Hepatocyte (in vitro differentiated cells): Measurements from ENCODE around the gene MASP1. TPM values are rescaled to one million over a fixed set of nuclear protein-coding genes. Genes with fewer than 3 reads are reported as not detected.
A peak's percentile ranks its signal among the peaks of the same experiment; 100 is the strongest.

Experiments used
- DNase-seq: peaks from one replicate; pipeline ENCODE4 v3.0.0-alpha.2; 2016; ENCODE audit warnings: low spot score
- H2AFZ ChIP-seq: fragments of 200-600 bp; sonication (generic); 2 replicates; pipeline ENCODE4 v1.6.0; 2016; ENCODE audit warnings: antibody characterized with exemption, mild to moderate bottlenecking
- H3K27ac ChIP-seq: fragments of 200-600 bp; sonication (generic); 2 replicates; pipeline ENCODE4 v1.5.1; 2016; ENCODE audit warnings: mild to moderate bottlenecking
- H3K27me3 ChIP-seq: fragments of 200-600 bp; sonication (generic); 2 replicates; pipeline ENCODE4 v1.6.1; 2016
- H3K36me3 ChIP-seq: fragments of 200-600 bp; sonication (generic); replicated peaks from 2 replicates; pipeline ENCODE4 v1.5.1; 2016; ENCODE audit warnings: low read depth; ENCODE audit not compliant: insufficient read depth
- H3K4me1 ChIP-seq: fragments of 200-600 bp; sonication (generic); 2 replicates; pipeline ENCODE4 v1.5.1; 2016; ENCODE audit warnings: mild to moderate bottlenecking, moderate library complexity; ENCODE audit not compliant: insufficient read depth
- H3K4me2 ChIP-seq: fragments of 200-600 bp; sonication (generic); 2 replicates; pipeline ENCODE4 v1.6.0; 2016
- H3K4me3 ChIP-seq: fragments of 200-600 bp; sonication (generic); 2 replicates; pipeline ENCODE4 v1.5.1; 2016; ENCODE audit warnings: mild to moderate bottlenecking
- H3K79me2 ChIP-seq: fragments of 200-600 bp; sonication (generic); 2 replicates; pipeline ENCODE4 v1.6.0; 2017; ENCODE audit warnings: mild to moderate bottlenecking
- H3K9me2 ChIP-seq: fragments of 200-600 bp; sonication (generic); replicated peaks from 2 replicates; pipeline ENCODE4 v1.6.0; 2017; ENCODE audit warnings: mild to moderate bottlenecking; ENCODE audit not compliant: insufficient read depth
- H3K9me3 ChIP-seq: fragments of 200-600 bp; sonication (generic); 2 replicates; pipeline ENCODE4 v1.5.1; 2016; ENCODE audit warnings: low read depth, mild to moderate bottlenecking
- H4K20me1 ChIP-seq: fragments of 200-600 bp; sonication (generic); 2 replicates; pipeline ENCODE4 v1.6.0; 2016; ENCODE audit warnings: mild to moderate bottlenecking; ENCODE audit not compliant: insufficient read depth, poor library complexity, severe bottlenecking
- CTCF ChIP-seq: fragments of 200-600 bp; sonication (generic); IDR thresholded peaks from 2 replicates; pipeline ENCODE4 v1.5.1; 2016; ENCODE audit warnings: antibody characterized with exemption, mild to moderate bottlenecking; ENCODE audit not compliant: poor library complexity
- EZH2 ChIP-seq: fragments of 200-600 bp; sonication (generic); IDR thresholded peaks from 2 replicates; pipeline ENCODE4 v1.6.1; 2016; ENCODE audit warnings: antibody characterized with exemption, mild to moderate bottlenecking, borderline replicate concordance
- EZH2phosphoT487 ChIP-seq: fragments of 200-600 bp; sonication (generic); IDR thresholded peaks from one replicate; pipeline ENCODE4 v1.6.1; 2018; ENCODE audit warnings: antibody characterized with exemption, mild to moderate bottlenecking, low read depth, moderate library complexity; ENCODE audit not compliant: unreplicated experiment, severe bottlenecking
- WGBS: methylation state at CpG from one replicate; pipeline ENCODE4 v1.1.6; 2016; ENCODE audit warnings: low lambda C conversion rate; ENCODE audit errors: missing lambda C conversion rate; 5-methylcytosine and 5-hydroxymethylcytosine counted together
- polyA plus RNA-seq: library from polyadenylated mRNA; unstranded; fragments of >200 nt; fragmentation: Nextera tagmentation; extraction: Ambion mirVana; gene quantifications from 2 replicates; pipeline ENCODE4 v1.2.1, GENCODE V29; 2016
- total RNA-seq: library from RNA; depleted of rRNA; stranded (reverse); fragments of >200 nt; gene quantifications from 2 replicates; pipeline ENCODE4 v1.2.3, GENCODE V29; 2014

The MASP1 gene
- total and polyA plus RNA-seq, 2 experiments from 2014 or later = 23.3 to 29.0 TPM

GRCh38 chr3:187186801-187187421, 104.6 kb downstream of the MASP1 start:
- DNase-seq = peak; percentile 57
- no peak for TF ChIP-seq CTCF
- no peak for TF ChIP-seq EZH2phosphoT487
- no peak for TF ChIP-seq EZH2
- no peaks in the 10 kb centered on the region for H3K36me3 ChIP-seq
- H3K9me3 ChIP-seq = no peaks in the 10 kb centered on the region
- H3K79me2 ChIP-seq = no peaks in the 10 kb centered on the region
- H3K4me3 ChIP-seq = no peak overlapping the region
- 45% methylated on average over 5 of the region's 5 CpGs for WGBS
- H2AFZ ChIP-seq = no peak overlapping the region
- H3K27ac ChIP-seq = peak overlapping the region; percentile 71
- peak overlapping the region; percentile 49 for H3K4me2 ChIP-seq
- no peaks in the 10 kb centered on the region for H3K9me2 ChIP-seq
- H3K4me1 ChIP-seq = peaks cover 13% of the 10 kb centered on the region
- no peaks in the 10 kb centered on the region for H4K20me1 ChIP-seq
- no peaks in the 10 kb centered on the region for H3K27me3 ChIP-seq

GRCh38 chr3:187186375-187186774, 105.2 kb downstream of the MASP1 start:
- Histone ChIP-seq H3K27me3 (no peaks in the 10 kb centered on the region), H4K20me1 (no peaks in the 10 kb centered on the region), H3K36me3 (no peaks in the 10 kb centered on the region), H3K4me2 (no peak overlapping the region), H2AFZ (no peak overlapping the region), H3K9me2 (no peaks in the 10 kb centered on the region), H3K4me3 (no peak overlapping the region), H3K4me1 (peaks cover 13% of the 10 kb centered on the region), H3K27ac (peak overlapping the region; percentile 71), H3K9me3 (no peaks in the 10 kb centered on the region), H3K79me2 (no peaks in the 10 kb centered on the region)
- 60% methylated on average over 2 of the region's 2 CpGs for WGBS
- TF ChIP-seq CTCF (no peak), EZH2phosphoT487 (no peak), EZH2 (no peak)
- DNase-seq = no peak

- TF ChIP-seq EZH2 = no peak
- no peak for TF ChIP-seq CTCF
- no peak for TF ChIP-seq EZH2phosphoT487
- Histone ChIP-seq H3K4me3 (no peak overlapping the region), H3K27me3 (no peaks in the 10 kb centered on the region), H2AFZ (no peak overlapping the region), H3K9me3 (no peaks in the 10 kb centered on the region), H3K4me1 (peaks cover 13% of the 10 kb centered on the region), H3K36me3 (no peaks in the 10 kb centered on the region), H3K4me2 (no peak overlapping the region), H3K9me2 (no peaks in the 10 kb centered on the region), H3K27ac (peak overlapping the region; percentile 71), H4K20me1 (no peaks in the 10 kb centered on the region), H3K79me2 (no peaks in the 10 kb centered on the region)
- no peak for DNase-seq
- WGBS = 81% methylated on average over 4 of the region's 4 CpGs
These were observed 105.8 kb downstream of the MASP1 start for GRCh38 chr3:187185759-187186158.

Other genes with a start within 250 kb of the MASP1 start
- gene RPL39L, start 152.2 kb downstream of the MASP1 start, total RNA-seq = 9.7 and 16.8 TPM in 2 replicates
- 11.1 and 12.8 TPM in 2 replicates for gene RPL39L, start 152.2 kb downstream of the MASP1 start, polyA plus RNA-seq
- not detected in 2 replicates for gene RTP1, start 94.3 kb downstream of the MASP1 start, total RNA-seq
- gene RTP1, start 94.3 kb downstream of the MASP1 start, polyA plus RNA-seq = not detected in 2 replicates
- 1.8 and 3.9 TPM in 2 replicates for gene RTP4, start 76.6 kb upstream of the MASP1 start, total RNA-seq
- 1.9 and 2.0 TPM in 2 replicates for gene RTP4, start 76.6 kb upstream of the MASP1 start, polyA plus RNA-seq